Neuron (in vitro differentiated cells): Measurements from ENCODE around the gene PLA2G2F.

Experiments used
- H2AFZ ChIP-seq: one replicate; pipeline ENCODE4 v1.6.1; 2013; ENCODE audit warnings: low read depth, mild to moderate bottlenecking, inconsistent platforms, low read length, moderate library complexity
- H3K27me3 ChIP-seq: one replicate; pipeline ENCODE4 v1.6.1; 2013; ENCODE audit warnings: low read length; ENCODE audit not compliant: insufficient read depth
- H3K36me3 ChIP-seq: one replicate; pipeline ENCODE4 v1.6.1; 2013; ENCODE audit warnings: low read length; ENCODE audit not compliant: insufficient read depth
- H3K4me1 ChIP-seq: one replicate; pipeline ENCODE4 v1.6.1; 2013; ENCODE audit warnings: low read length; ENCODE audit not compliant: insufficient read depth
- H3K4me3 ChIP-seq: 2 replicates; pipeline ENCODE4 v1.5.1; 2013; ENCODE audit warnings: mild to moderate bottlenecking, low read length, moderate library complexity
- H3K9me3 ChIP-seq: one replicate; pipeline ENCODE4 v1.6.1; 2013; ENCODE audit warnings: low read length

PLA2G2F gene

DNA sequence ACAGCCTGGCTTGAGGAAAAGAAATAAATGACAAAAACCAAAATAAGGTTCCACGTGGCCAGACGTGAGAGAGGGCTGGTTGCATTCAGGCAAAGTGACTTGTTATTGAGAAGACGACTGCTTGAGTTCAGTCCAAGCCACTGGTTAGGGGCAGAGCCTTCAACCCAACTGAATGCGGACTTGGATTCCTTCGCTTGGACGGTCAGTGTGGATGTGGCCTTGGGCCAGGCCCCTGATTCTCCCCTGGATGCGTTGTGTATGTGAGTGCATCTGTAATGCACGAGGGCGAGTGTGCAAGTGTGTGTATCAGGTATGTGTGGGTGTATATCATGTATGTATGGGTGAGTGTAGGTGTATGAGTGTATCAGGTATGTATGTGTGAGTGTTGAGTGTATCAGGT, 1.9 kb downstream of the PLA2G2F start:
- H3K27me3 ChIP-seq: no peaks in the 10 kb centered on the region
- no peak overlapping the region for H2AFZ ChIP-seq
- H3K36me3 ChIP-seq: no peaks in the 10 kb centered on the region
- H3K4me3 ChIP-seq: no peak overlapping the region
- H3K4me1 ChIP-seq: no peaks in the 10 kb centered on the region
- no peaks in the 10 kb centered on the region for H3K9me3 ChIP-seq

DNA sequence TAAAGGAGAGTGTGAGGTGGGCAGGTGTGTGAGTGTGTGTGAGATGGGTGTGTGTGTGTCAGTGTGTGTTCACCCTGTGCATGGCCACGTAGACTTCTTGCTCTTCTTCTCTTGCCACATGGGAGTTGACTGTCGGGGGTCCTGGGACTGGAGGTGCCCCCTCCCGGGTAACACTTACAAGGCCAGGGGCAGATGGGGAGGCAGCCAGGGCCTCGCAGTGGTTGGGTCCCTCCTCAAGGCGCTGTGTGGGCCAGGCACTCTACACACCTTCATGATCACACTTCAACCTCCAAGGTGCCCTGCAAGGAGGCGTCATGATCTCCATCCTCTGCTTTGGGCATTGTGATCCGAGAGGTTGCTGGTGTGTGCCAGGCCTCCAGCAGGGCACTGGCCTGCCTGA, 2.3 kb downstream of the PLA2G2F start:
- Histone ChIP-seq H3K36me3 (no peaks in the 10 kb centered on the region), H3K4me3 (no peak overlapping the region), H3K27me3 (no peaks in the 10 kb centered on the region)

DNA sequence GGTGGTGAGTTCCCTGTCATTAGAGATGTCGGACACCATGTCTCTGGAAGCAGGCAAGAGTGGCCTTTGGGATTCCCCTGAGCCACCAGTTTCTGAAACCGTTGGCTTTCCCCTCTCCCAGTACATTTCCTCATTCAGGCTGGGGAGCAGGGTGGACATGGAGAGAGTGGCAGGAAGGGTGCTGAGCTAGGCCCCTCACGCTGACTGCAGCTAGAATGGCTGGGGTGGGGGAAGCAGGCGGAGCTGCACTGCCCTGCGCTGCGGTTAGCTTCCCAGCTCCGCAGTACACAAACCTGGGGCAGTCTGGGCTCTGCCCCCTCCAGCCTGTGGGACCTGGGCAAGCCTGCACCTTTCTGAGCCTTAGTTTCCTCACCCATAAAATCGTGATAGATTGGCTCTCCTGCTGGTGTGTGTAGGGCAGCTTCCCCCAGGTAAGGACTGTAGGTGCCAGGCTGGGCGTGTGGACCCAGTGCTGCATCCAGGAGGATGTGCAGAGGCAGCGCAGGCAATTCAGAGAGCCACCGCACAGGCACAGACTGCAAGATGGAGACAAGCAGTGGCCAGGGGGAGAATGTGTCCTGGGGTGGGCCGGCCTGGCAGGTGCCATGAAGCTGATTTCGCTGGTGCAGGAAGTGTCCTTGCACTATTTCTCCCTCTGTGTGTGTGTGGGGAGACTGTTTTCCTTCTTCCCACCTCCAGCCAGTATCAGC, 3.0 kb downstream of the PLA2G2F start:
- Histone ChIP-seq H3K27me3 (no peaks in the 10 kb centered on the region), H3K36me3 (no peaks in the 10 kb centered on the region), H3K9me3 (no peaks in the 10 kb centered on the region), H3K4me1 (no peaks in the 10 kb centered on the region), H3K4me3 (no peak overlapping the region), H2AFZ (no peak overlapping the region)

More for the DNA sequence above, 2.3 kb downstream of the PLA2G2F start:
- no peaks in the 10 kb centered on the region for H3K9me3 ChIP-seq
- H2AFZ ChIP-seq: no peak overlapping the region
- H3K4me1 ChIP-seq: no peaks in the 10 kb centered on the region

GRCh38 chr1:20143318-20143717, 4.2 kb downstream of the PLA2G2F start:
- Histone ChIP-seq H3K4me3 (no peak overlapping the region), H3K36me3 (no peaks in the 10 kb centered on the region), H3K27me3 (no peaks in the 10 kb centered on the region), H2AFZ (no peak overlapping the region), H3K4me1 (no peaks in the 10 kb centered on the region), H3K9me3 (no peaks in the 10 kb centered on the region)

GRCh38 chr1:20143734-20144565, 4.8 kb downstream of the PLA2G2F start:
- H3K27me3 ChIP-seq: no peaks in the 10 kb centered on the region
- no peaks in the 10 kb centered on the region for H3K9me3 ChIP-seq
- H3K4me3 ChIP-seq: no peak overlapping the region
- no peaks in the 10 kb centered on the region for H3K36me3 ChIP-seq
- H3K4me1 ChIP-seq: no peaks in the 10 kb centered on the region
- no peak overlapping the region for H2AFZ ChIP-seq

DNA sequence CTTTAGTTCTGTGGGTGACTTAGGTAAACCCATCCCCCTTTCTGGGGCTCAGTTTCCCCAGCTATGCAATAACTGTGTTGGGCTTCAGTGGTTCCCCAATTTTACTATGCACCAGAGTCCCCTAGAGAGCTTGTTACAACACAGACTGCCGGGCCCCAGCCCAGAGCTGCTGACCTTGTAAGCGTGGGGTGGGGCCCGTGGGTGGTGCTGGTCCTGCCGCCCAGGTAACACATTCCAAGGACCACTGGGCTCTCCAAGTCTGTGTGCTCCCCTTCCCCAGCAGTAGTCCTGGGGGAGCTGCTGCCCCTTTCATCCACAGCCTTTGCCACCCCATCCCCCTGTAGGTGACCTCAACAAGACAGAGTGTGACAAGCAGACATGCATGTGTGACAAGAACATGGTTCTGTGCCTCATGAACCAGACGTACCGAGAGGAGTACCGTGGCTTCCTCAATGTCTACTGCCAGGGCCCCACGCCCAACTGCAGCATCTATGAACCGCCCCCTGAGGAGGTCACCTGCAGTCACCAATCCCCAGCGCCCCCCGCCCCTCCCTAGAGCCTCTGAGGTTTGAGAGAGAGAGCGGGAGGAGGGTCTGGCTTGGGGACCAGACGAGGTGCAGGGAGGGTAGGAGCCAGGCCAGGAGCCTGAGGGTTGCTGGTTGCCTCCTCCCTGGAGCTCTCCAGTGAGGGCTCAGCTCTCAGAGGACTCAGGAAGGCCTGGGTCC, 8.9 kb downstream of the PLA2G2F start:
- Histone ChIP-seq H3K27me3 (no peaks in the 10 kb centered on the region), H3K4me1 (peaks cover 9% of the 10 kb centered on the region), H3K36me3 (no peaks in the 10 kb centered on the region), H3K9me3 (no peaks in the 10 kb centered on the region), H3K4me3 (no peak overlapping the region), H2AFZ (no peak overlapping the region)

- no peaks in the 10 kb centered on the region for H3K27me3 ChIP-seq
- H2AFZ ChIP-seq: no peak overlapping the region
These were observed 9.7 kb downstream of the PLA2G2F start for GRCh38 chr1:20148571-20149500.

DNA sequence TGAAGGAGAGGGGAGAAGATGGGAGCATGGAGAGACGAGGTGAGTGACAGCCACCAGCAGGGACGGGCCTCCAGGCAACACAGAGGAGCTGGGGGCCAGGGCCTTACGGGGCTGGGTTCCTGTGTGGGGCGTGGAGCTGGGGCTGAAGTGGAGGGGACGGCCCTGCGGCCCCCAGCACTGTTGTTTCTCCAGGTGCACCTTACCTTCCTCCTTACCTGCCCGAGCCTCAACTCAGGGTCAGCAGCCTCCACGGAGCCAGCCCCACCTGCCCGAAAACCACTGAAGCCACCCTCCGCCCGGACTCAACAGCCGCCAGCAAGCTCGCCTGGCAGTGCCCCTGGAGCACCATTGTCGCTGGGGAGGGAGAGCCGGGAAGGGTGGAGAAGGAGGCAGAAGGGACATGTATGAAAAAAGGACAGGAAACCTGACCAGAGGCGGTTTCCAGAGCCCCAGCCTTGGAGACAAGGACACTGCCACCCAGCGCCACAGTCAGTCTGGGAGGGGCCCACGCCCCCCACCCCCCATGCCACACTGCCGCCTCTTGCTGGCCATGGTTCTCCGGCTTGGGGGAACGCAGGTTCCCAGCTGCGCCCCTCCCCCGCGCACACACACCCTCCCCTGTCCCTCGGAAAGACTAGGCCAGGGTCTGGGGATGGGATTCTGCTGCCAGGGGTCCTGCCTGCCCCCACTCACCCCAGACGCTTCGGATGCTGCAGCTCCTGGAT, 10.6 kb downstream of the PLA2G2F start:
- Histone ChIP-seq H3K27me3 (no peaks in the 10 kb centered on the region), H3K4me1 (peaks cover 11% of the 10 kb centered on the region), H2AFZ (no peak overlapping the region), H3K9me3 (no peaks in the 10 kb centered on the region), H3K36me3 (no peaks in the 10 kb centered on the region), H3K4me3 (no peak overlapping the region)

More at GRCh38 chr1:20148571-20149500, 9.7 kb downstream of the PLA2G2F start:
- Histone ChIP-seq H3K9me3 (no peaks in the 10 kb centered on the region), H3K36me3 (no peaks in the 10 kb centered on the region), H3K4me1 (peaks cover 11% of the 10 kb centered on the region), H3K4me3 (no peak overlapping the region)

DNA sequence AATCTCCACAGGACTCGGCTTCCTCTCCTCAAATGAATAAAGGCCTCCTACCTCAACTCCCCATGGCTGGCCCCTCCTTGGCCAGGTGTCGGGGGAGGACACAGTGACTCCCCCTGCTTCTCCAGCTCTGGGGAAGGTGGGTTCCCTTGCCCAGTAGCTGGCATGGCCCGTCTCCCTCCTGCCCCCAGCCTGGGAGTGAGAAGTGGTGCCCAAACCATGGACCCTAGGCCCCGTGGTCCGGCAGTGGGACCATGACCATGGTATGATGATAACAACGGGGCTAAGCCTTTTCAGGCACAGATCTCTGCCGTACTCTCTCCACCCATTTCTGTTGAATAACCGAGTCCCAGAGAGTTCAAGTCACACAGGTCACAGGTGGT, 11.2 kb downstream of the PLA2G2F start:
- H3K9me3 ChIP-seq: no peaks in the 10 kb centered on the region
- no peaks in the 10 kb centered on the region for H3K36me3 ChIP-seq
- H3K4me1 ChIP-seq: peaks cover 11% of the 10 kb centered on the region
- no peak overlapping the region for H2AFZ ChIP-seq
- H3K27me3 ChIP-seq: no peaks in the 10 kb centered on the region
- no peak overlapping the region for H3K4me3 ChIP-seq

- Histone ChIP-seq H2AFZ (no peak overlapping the region), H3K4me3 (no peak overlapping the region), H3K27me3 (no peaks in the 10 kb centered on the region), H3K9me3 (no peaks in the 10 kb centered on the region), H3K4me1 (peaks cover 11% of the 10 kb centered on the region), H3K36me3 (no peaks in the 10 kb centered on the region)
These were observed 11.8 kb downstream of the PLA2G2F start for GRCh38 chr1:20150969-20151368.

- Histone ChIP-seq H3K4me3 (no peak overlapping the region), H3K27me3 (no peaks in the 10 kb centered on the region), H3K9me3 (no peaks in the 10 kb centered on the region), H2AFZ (no peak overlapping the region), H3K36me3 (no peaks in the 10 kb centered on the region), H3K4me1 (peaks cover 11% of the 10 kb centered on the region)
These were observed 12.9 kb downstream of the PLA2G2F start for GRCh38 chr1:20151906-20152598.

- Histone ChIP-seq H3K27me3 (no peaks in the 10 kb centered on the region), H3K4me3 (no peak overlapping the region), H3K9me3 (no peaks in the 10 kb centered on the region), H2AFZ (no peak overlapping the region), H3K4me1 (peaks cover 11% of the 10 kb centered on the region), H3K36me3 (no peaks in the 10 kb centered on the region)
These were observed 13.4 kb downstream of the PLA2G2F start for GRCh38 chr1:20152599-20152930.
